Activated B cell treated with CpG ODN at 0.5 μM for 24 hours (primary cell): Measurements from ENCODE around the gene SBK2. TPM values are rescaled to one million over a fixed set of nuclear protein-coding genes. Genes with fewer than 3 reads are reported as not detected.

Experiments
- ATAC-seq: fragments of 200-7000 bp; cut with Tn5 transposase; one replicate; pipeline ENCODE4 v1.10.0; 2021; ENCODE audit warnings: low read depth, mild to moderate bottlenecking, moderate library complexity
- CTCF ChIA-PET: fragments of 350-600 bp; sonication (Branson Sonifier 250); formaldehyde crosslinking; loops from one replicate; lab custom pipeline; 2021; ENCODE audit warnings: antibody characterized with exemption; lab: Charles Lee
- POLR2A ChIA-PET: fragments of 350-600 bp; sonication (Branson Sonifier 250); formaldehyde crosslinking; loops from one replicate; lab custom pipeline; 2021; ENCODE audit warnings: antibody characterized with exemption; lab: Charles Lee
- DNase-seq: peaks from one replicate; pipeline ENCODE4 v3.0.0; 2022
- H3K27ac Mint-ChIP-seq: one replicate; pipeline ENCODE4 v1.8.0; 2020; ENCODE audit warnings: mixed read lengths
- H3K27me3 Mint-ChIP-seq: one replicate; pipeline ENCODE4 v1.8.0; 2021; ENCODE audit warnings: mixed read lengths
- H3K36me3 Mint-ChIP-seq: one replicate; pipeline ENCODE4 v1.8.0; 2021; ENCODE audit warnings: low read depth, mixed read lengths
- H3K4me1 Mint-ChIP-seq: one replicate; pipeline ENCODE4 v1.8.0; 2021; ENCODE audit warnings: mixed read lengths
- H3K4me3 Mint-ChIP-seq: one replicate; pipeline ENCODE4 v1.8.0; 2020; ENCODE audit warnings: mild to moderate bottlenecking, mixed read lengths
- H3K9me3 Mint-ChIP-seq: one replicate; pipeline ENCODE4 v1.8.0; 2020; ENCODE audit warnings: mixed read lengths
- CTCF ChIP-seq: fragments of 200-600 bp; IDR thresholded peaks from one replicate; pipeline ENCODE4 v1.8.0; 2022; ENCODE audit warnings: antibody characterized with exemption, mild to moderate bottlenecking
- intact Hi-C: fragments of 100-400 bp; cut with micrococcal nuclease; formaldehyde crosslinking; loops from one replicate; pipeline ENCODE4 v1.15.1; 2024
- total RNA-seq: library from RNA; stranded (reverse); gene quantifications from 2 replicates; pipeline ENCODE4 v1.2.3, GENCODE V29; 2022

The SBK2 gene
- total RNA-seq, 1 donor from 2014 or later, result not detected

- H3K27ac Mint-ChIP-seq, result no peak overlapping the region
- ChIA-PET POLR2A (no interaction called here), CTCF (no interaction called here)
- DNase-seq (no peak), ATAC-seq (no peak)
- no peak overlapping the region for H3K4me3 Mint-ChIP-seq
- no peaks in the 10 kb centered on the region for H3K4me1 Mint-ChIP-seq
- H3K27me3 Mint-ChIP-seq, result peaks cover 5% of the 10 kb centered on the region
- no peak for TF ChIP-seq CTCF
- intact Hi-C loops, result no loop called here
- no peaks in the 10 kb centered on the region for H3K36me3 Mint-ChIP-seq
- H3K9me3 Mint-ChIP-seq, result no peaks in the 10 kb centered on the region
Observed at GRCh38 chr19:55567708-55568328, 30.9 kb upstream of the SBK2 start.

GRCh38 chr19:55566823-55567222, 29.9 kb upstream of the SBK2 start:
- Mint-ChIP-seq H3K36me3 (no peaks in the 10 kb centered on the region), H3K27ac (no peak overlapping the region), H3K4me3 (no peak overlapping the region), H3K9me3 (no peaks in the 10 kb centered on the region), H3K4me1 (no peaks in the 10 kb centered on the region), H3K27me3 (peaks cover 5% of the 10 kb centered on the region)
- intact Hi-C loops, result no loop called here
- DNase-seq (no peak), ATAC-seq (no peak)
- CTCF ChIA-PET, result no interaction called here
- no peak for TF ChIP-seq CTCF
- POLR2A ChIA-PET, result no interaction called here

GRCh38 chr19:55563261-55563690, 26.3 kb upstream of the SBK2 start:
- ChIA-PET CTCF (no interaction called here), POLR2A (no interaction called here)
- H3K4me1 Mint-ChIP-seq, result no peaks in the 10 kb centered on the region
- no peaks in the 10 kb centered on the region for H3K9me3 Mint-ChIP-seq
- intact Hi-C loops, result no loop called here
- no peak overlapping the region for H3K4me3 Mint-ChIP-seq
- ATAC-seq (no peak), DNase-seq (no peak)
- peaks cover 13% of the 10 kb centered on the region for H3K27me3 Mint-ChIP-seq
- H3K36me3 Mint-ChIP-seq, result no peaks in the 10 kb centered on the region
- H3K27ac Mint-ChIP-seq, result no peak overlapping the region
- no peak for TF ChIP-seq CTCF

- POLR2A ChIA-PET, result no interaction called here
- H3K4me1 Mint-ChIP-seq, result no peaks in the 10 kb centered on the region
- H3K27me3 Mint-ChIP-seq, result peaks cover 11% of the 10 kb centered on the region
- TF ChIP-seq CTCF, result no peak
- H3K27ac Mint-ChIP-seq, result no peak overlapping the region
- intact Hi-C loops, result no loop called here
- DNase-seq (no peak), ATAC-seq (no peak)
- H3K9me3 Mint-ChIP-seq, result no peaks in the 10 kb centered on the region
- no peaks in the 10 kb centered on the region for H3K36me3 Mint-ChIP-seq
- no peak overlapping the region for H3K4me3 Mint-ChIP-seq
- CTCF ChIA-PET, result no interaction called here
Observed at GRCh38 chr19:55559684-55560083, 22.8 kb upstream of the SBK2 start.

- no peak for TF ChIP-seq CTCF
- Mint-ChIP-seq H3K27ac (no peak overlapping the region), H3K27me3 (peaks cover 14% of the 10 kb centered on the region), H3K4me3 (no peak overlapping the region), H3K4me1 (no peaks in the 10 kb centered on the region), H3K9me3 (no peaks in the 10 kb centered on the region), H3K36me3 (no peaks in the 10 kb centered on the region)
- intact Hi-C loops, result no loop called here
- ChIA-PET CTCF (no interaction called here), POLR2A (no interaction called here)
- ATAC-seq (no peak), DNase-seq (no peak)
Observed at GRCh38 chr19:55554741-55555152, 17.8 kb upstream of the SBK2 start.
